Liver (tissue), 9 donors: ENCODE results near the gene CFP. TPM values are rescaled to one million over a fixed set of nuclear protein-coding genes. Genes with fewer than 3 reads are reported as not detected.

ENCODE experiments used
- DNase-seq: peaks from one replicate; pipeline ENCODE4 v3.0.0-alpha.2; 2017; ENCODE audit warnings: low spot score
- H3K27ac ChIP-seq, 2 donors: one replicate each; pipeline ENCODE4 v1.7.0; 2013; ENCODE audit warnings: inconsistent platforms in 2 of 2, low read length in 2 of 2, control low read depth in 1 of 2, low read depth in 1 of 2, mild to moderate bottlenecking in 1 of 2
- H3K27me3 ChIP-seq, 4 donors: one replicate each; pipeline versions ENCODE4 v1.6.1 to v1.7.0; 2013; ENCODE audit warnings: low read length in 3 of 4, inconsistent platforms in 1 of 4, mild to moderate bottlenecking in 1 of 4, moderate library complexity in 1 of 4; ENCODE audit not compliant: control insufficient read depth in 4 of 4, insufficient read depth in 4 of 4
- H3K36me3 ChIP-seq, 4 donors: one replicate each; pipeline versions ENCODE4 v1.6.1 to v1.7.0; 2013; ENCODE audit warnings: low read length in 3 of 4, mild to moderate bottlenecking in 3 of 4, low read depth in 1 of 4, moderate library complexity in 1 of 4; ENCODE audit not compliant: control insufficient read depth in 4 of 4, insufficient read depth in 3 of 4
- H3K4me1 ChIP-seq, 4 donors: one replicate each; pipeline versions ENCODE4 v1.6.1 to v1.7.0; 2013; ENCODE audit warnings: low read length in 3 of 4, mild to moderate bottlenecking in 3 of 4, moderate library complexity in 1 of 4; ENCODE audit not compliant: control insufficient read depth in 4 of 4, insufficient read depth in 4 of 4
- H3K4me3 ChIP-seq, 3 donors: one replicate each; pipeline versions ENCODE4 v1.6.1 to v1.7.0; 2013; ENCODE audit warnings: low read length in 3 of 3, control low read depth in 1 of 3, low read depth in 1 of 3, mild to moderate bottlenecking in 1 of 3
- H3K9ac ChIP-seq, 2 donors: one replicate each; pipeline ENCODE4 v1.7.0; 2013; ENCODE audit warnings: low read length in 2 of 2, mild to moderate bottlenecking in 2 of 2, moderate library complexity in 2 of 2, control low read depth in 1 of 2, low read depth in 1 of 2
- H3K9me3 ChIP-seq, 4 donors: one replicate each; pipeline versions ENCODE4 v1.6.1 to v1.7.0; 2013; ENCODE audit warnings: low read length in 3 of 4; ENCODE audit not compliant: control insufficient read depth in 4 of 4
- ATF3 ChIP-seq: IDR thresholded peaks from 2 replicates; pipeline ENCODE4 v1.6.1; 2016; ENCODE audit warnings: antibody characterized with exemption
- FOXA1 ChIP-seq: IDR thresholded peaks from 2 replicates; pipeline ENCODE4 v1.6.1; 2016; ENCODE audit warnings: antibody characterized with exemption
- GABPA ChIP-seq, 2 donors: IDR thresholded peaks in 1 of 2; conservative IDR thresholded peaks in 1 of 2; 2 replicates each; pipeline ENCODE4 v1.6.1; 2016; ENCODE audit warnings: antibody characterized with exemption in 2 of 2, mild to moderate bottlenecking in 1 of 2, moderate library complexity in 1 of 2
- HNF4A ChIP-seq, 2 donors: conservative IDR thresholded peaks; 2 replicates each; pipeline ENCODE4 v1.6.1; 2016; ENCODE audit warnings: antibody characterized with exemption in 2 of 2, mild to moderate bottlenecking in 2 of 2
- JUND ChIP-seq, 2 donors: IDR thresholded peaks; 2 replicates each; pipeline ENCODE4 v1.6.1; 2016; ENCODE audit warnings: antibody characterized with exemption in 2 of 2
- MAX ChIP-seq: IDR thresholded peaks from 2 replicates; pipeline ENCODE4 v1.6.1; 2016; ENCODE audit warnings: antibody characterized with exemption
- NR2F2 ChIP-seq: IDR thresholded peaks from 2 replicates; pipeline ENCODE4 v1.6.1; 2016; ENCODE audit warnings: antibody characterized with exemption
- REST ChIP-seq: IDR thresholded peaks from 2 replicates; pipeline ENCODE4 v1.6.1; 2016; ENCODE audit warnings: antibody characterized with exemption, mild to moderate bottlenecking
- RXRA ChIP-seq, 2 donors: IDR thresholded peaks; 2 replicates each; pipeline ENCODE4 v1.6.1; 2017 to 2018; ENCODE audit warnings: antibody characterized with exemption in 2 of 2, mild to moderate bottlenecking in 1 of 2
- TAF1 ChIP-seq: conservative IDR thresholded peaks from 2 replicates; pipeline ENCODE4 v1.6.1; 2016; ENCODE audit warnings: antibody characterized with exemption, mild to moderate bottlenecking
- YY1 ChIP-seq: IDR thresholded peaks from 2 replicates; pipeline ENCODE4 v1.6.1; 2016; ENCODE audit warnings: antibody characterized with exemption, mild to moderate bottlenecking
- ZBTB33 ChIP-seq: IDR thresholded peaks from 2 replicates; pipeline ENCODE4 v1.6.1; 2016; ENCODE audit warnings: antibody characterized with exemption
- WGBS: extraction: QIAGEN DNeasy Blood & Tissue Kit; methylation state at CpG from one replicate; pipeline ENCODE4 v1.1.7; 2013; 5-methylcytosine and 5-hydroxymethylcytosine counted together
- polyA plus RNA-seq, 2 donors: library from polyadenylated mRNA; stranded (reverse) in 1 of 2; unstranded in 1 of 2; fragments of 200-250 nt in 1 of 2; fragments of >200 nt in 1 of 2; fragmentation: Nextera tagmentation in 1 of 2; extraction: Ambion mirVana in 1 of 2; gene quantifications; one replicate each; pipeline versions ENCODE4 v1.2.1 to v1.2.3, GENCODE V29; 2013 to 2015
- total RNA-seq, 2 donors: library from RNA; depleted of rRNA; stranded (reverse); fragments of >200 nt; gene quantifications; one replicate each; pipeline ENCODE4 v1.2.3, GENCODE V29; 2014
- donor health status: healthy.
- donor health status: healthy.
- donor health status: healthy.
- donor health status: healthy.
- donor health status: healthy.

Gene CFP
- total and polyA plus RNA-seq, 4 donors, result 10.0 to 26.0 (median 16.6) TPM

- H3K27me3 ChIP-seq, result peaks cover 0 to 3% (median 0%) of the 10 kb centered on the region in 4 donors
- DNase-seq, result no peak
- H3K4me1 ChIP-seq, result no peaks in the 10 kb centered on the region
- no peak overlapping the region for H3K27ac ChIP-seq
- peaks cover 0 to 3% (median 1%) of the 10 kb centered on the region in 4 donors for H3K9me3 ChIP-seq
- no peak overlapping the region for H3K9ac ChIP-seq
- WGBS, result 83% methylated on average over 2 of the region's 2 CpGs
- H3K4me3 ChIP-seq, result no peak overlapping the region
- H3K36me3 ChIP-seq, result no peaks in the 10 kb centered on the region
- TF ChIP-seq GABPA (IDR thresholded peaks at IDR 0.05 in 1 of 2, conservative IDR thresholded peaks at IDR 0.05 in 1 of 2) (no peak), JUND (IDR thresholded peaks at IDR 0.05) (no peak), REST (no peak), ZBTB33 (no peak), RXRA (IDR thresholded peaks at IDR 0.05) (no peak), NR2F2 (no peak), TAF1 (no peak), HNF4A (conservative IDR thresholded peaks at IDR 0.05) (no peak), MAX (no peak), ATF3 (no peak)
These were observed 33.5 kb downstream of the CFP start for GRCh38 chrX:47596256-47596655.

GRCh38 chrX:47595716-47596251, 33.9 kb downstream of the CFP start:
- TF ChIP-seq YY1, result peak; percentile 28
- TF ChIP-seq NR2F2, result no peak
- WGBS, result 67% methylated on average over 1 of the region's 1 CpG
- Histone ChIP-seq H3K4me3 (no peak overlapping the region), H3K27ac (no peak overlapping the region), H3K4me1 (no peaks in the 10 kb centered on the region), H3K36me3 (no peaks in the 10 kb centered on the region), H3K9me3 (peaks cover 0 to 3% (median 1%) of the 10 kb centered on the region in 4 donors), H3K9ac (no peak overlapping the region), H3K27me3 (peaks cover 0 to 3% (median 0%) of the 10 kb centered on the region in 4 donors)
- DNase-seq, result no peak

GRCh38 chrX:47593522-47593921, 36.2 kb downstream of the CFP start:
- Histone ChIP-seq H3K4me3 (no peak overlapping the region), H3K9ac (no peak overlapping the region), H3K4me1 (no peaks in the 10 kb centered on the region), H3K36me3 (no peaks in the 10 kb centered on the region), H3K9me3 (peaks cover 0 to 3% (median 1%) of the 10 kb centered on the region in 4 donors), H3K27ac (no peak overlapping the region), H3K27me3 (peaks cover 0 to 3% (median 0%) of the 10 kb centered on the region in 4 donors)
- TF ChIP-seq GABPA (IDR thresholded peaks at IDR 0.05 in 1 of 2, conservative IDR thresholded peaks at IDR 0.05 in 1 of 2) (no peak), TAF1 (no peak), FOXA1 (no peak), ATF3 (no peak)
- no peak for DNase-seq
- WGBS, result 77% methylated on average over 4 of the region's 4 CpGs
